Parathyroid adenoma (tissue), 2 donors: ENCODE results near the gene LRRN4CL.
"Not testable (repeated sequence)": the region's sequence is repeated elsewhere in the genome, so short reads cannot be mapped to it uniquely, and the experiment has no call there.

Source experiments
- H2AFZ ChIP-seq: fragments of 300-600 bp; sonication (generic); one replicate; pipeline ENCODE4 v1.7.0; 2017; ENCODE audit warnings: antibody characterized with exemption, mild to moderate bottlenecking
- H3K27ac ChIP-seq: fragments of 300-600 bp; sonication (generic); one replicate; pipeline ENCODE4 v1.7.0; 2017
- H3K27me3 ChIP-seq: fragments of 300-600 bp; sonication (generic); one replicate; pipeline ENCODE4 v1.7.0; 2017; ENCODE audit warnings: low read length; ENCODE audit not compliant: control insufficient read depth, insufficient read depth
- H3K36me3 ChIP-seq: fragments of 300-600 bp; sonication (generic); one replicate; pipeline ENCODE4 v1.7.0; 2017; ENCODE audit warnings: low read length; ENCODE audit not compliant: control insufficient read depth, insufficient read depth
- H3K4me1 ChIP-seq: fragments of 300-600 bp; sonication (generic); one replicate; pipeline ENCODE4 v1.7.0; 2017; ENCODE audit warnings: control low read depth
- H3K4me2 ChIP-seq: fragments of 300-600 bp; sonication (generic); one replicate; pipeline ENCODE4 v1.7.0; 2017; ENCODE audit warnings: low read length
- H3K4me3 ChIP-seq: fragments of 300-600 bp; sonication (generic); one replicate; pipeline ENCODE4 v1.7.0; 2017; ENCODE audit warnings: low read depth, low read length
- H3K79me2 ChIP-seq: fragments of 300-600 bp; sonication (generic); one replicate; pipeline ENCODE4 v1.7.0; 2017; ENCODE audit warnings: control low read depth
- H3K9ac ChIP-seq: fragments of 300-600 bp; sonication (generic); one replicate; pipeline ENCODE4 v1.7.0; 2017; ENCODE audit warnings: mild to moderate bottlenecking
- H3K9me3 ChIP-seq: fragments of 300-600 bp; sonication (generic); one replicate; pipeline ENCODE4 v1.7.0; 2017; ENCODE audit warnings: low read length; ENCODE audit not compliant: control insufficient read depth
- TF ChIP-seq, protein P1 (sequence below): fragments of 300-600 bp; sonication (generic); IDR thresholded peaks from one replicate; pipeline ENCODE4 v1.7.0; 2017; ENCODE audit warnings: antibody characterized with exemption, mild to moderate bottlenecking
- donor health status: primary hyperparathyroidism.

LRRN4CL gene

DNA sequence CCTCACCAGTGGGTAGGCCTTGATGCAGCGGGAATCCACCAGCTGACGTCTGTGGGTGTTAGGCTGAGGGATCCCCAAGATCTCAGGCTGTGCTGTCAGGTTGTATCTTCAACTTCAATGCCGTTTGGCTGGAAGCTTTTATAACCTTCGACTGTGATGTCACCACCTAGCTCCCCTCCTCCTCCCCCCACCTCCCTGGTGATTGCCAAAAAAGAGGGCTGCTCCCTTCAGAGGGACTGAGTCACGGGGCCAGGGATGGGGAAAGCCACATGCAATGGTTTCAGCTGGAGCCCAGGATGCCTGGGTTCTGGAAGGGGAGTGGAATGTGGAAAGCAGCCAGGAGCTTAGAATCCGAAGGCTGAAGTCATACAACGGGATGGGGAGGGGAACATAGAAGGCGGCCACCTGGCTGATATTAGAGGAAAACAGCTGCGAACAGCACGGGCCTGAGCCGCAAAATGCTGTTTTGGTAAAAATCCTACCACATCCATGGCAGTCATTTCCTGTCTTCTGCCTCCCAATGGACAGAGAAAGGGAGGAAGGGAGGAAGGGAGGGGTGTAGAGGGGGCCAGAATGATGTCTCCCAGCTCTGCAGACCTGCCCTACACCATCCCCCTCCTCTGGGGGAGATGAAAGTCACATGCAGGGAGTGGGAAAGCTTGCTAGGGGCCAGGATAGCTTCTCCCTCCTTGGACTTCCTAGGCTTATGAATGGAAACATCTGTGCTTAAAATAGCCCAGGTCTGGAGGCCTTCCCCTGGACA is at the start of gene LRRN4CL:
TSS of gene LRRN4CL (minus strand) at position 110 of the 763 bp plus-strand sequence. CDS start 1,022 bp downstream, outside the sequence.
- Histone ChIP-seq H3K27me3 (no peaks in the 10 kb centered on the region), H3K4me1 (no peaks in the 10 kb centered on the region), H3K27ac (no peak within 1 kb of the TSS), H3K79me2 (no peaks in the 10 kb centered on the region), H3K4me2 (no peak within 1 kb of the TSS), H3K9ac (no peak within 1 kb of the TSS), H2AFZ (no peak within 1 kb of the TSS), H3K9me3 (no peaks in the 10 kb centered on the region), H3K4me3 (no peak within 1 kb of the TSS), H3K36me3 (no peaks in the 10 kb centered on the region)
- TF ChIP-seq, protein P1, sequence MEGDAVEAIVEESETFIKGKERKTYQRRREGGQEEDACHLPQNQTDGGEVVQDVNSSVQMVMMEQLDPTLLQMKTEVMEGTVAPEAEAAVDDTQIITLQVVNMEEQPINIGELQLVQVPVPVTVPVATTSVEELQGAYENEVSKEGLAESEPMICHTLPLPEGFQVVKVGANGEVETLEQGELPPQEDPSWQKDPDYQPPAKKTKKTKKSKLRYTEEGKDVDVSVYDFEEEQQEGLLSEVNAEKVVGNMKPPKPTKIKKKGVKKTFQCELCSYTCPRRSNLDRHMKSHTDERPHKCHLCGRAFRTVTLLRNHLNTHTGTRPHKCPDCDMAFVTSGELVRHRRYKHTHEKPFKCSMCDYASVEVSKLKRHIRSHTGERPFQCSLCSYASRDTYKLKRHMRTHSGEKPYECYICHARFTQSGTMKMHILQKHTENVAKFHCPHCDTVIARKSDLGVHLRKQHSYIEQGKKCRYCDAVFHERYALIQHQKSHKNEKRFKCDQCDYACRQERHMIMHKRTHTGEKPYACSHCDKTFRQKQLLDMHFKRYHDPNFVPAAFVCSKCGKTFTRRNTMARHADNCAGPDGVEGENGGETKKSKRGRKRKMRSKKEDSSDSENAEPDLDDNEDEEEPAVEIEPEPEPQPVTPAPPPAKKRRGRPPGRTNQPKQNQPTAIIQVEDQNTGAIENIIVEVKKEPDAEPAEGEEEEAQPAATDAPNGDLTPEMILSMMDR, result no peak

DNA sequence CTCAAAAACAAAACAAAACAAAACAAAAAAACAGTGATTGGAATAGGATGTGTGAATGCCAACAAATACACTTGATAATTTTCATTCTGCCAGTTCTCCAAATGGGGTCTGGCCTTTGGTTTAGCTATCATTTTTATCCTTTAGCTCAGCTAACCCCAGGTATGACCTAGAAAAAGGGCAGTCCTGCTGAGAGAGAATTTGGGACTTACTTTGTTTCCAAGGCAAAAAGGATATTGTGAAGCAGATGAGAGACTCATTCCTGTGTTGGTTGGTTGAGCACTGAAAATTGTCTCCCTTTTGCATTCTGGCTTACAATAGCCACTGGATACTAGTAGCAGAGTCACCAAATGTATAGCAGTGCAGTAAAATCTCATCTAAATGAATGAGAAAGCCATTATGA is 47.9 kb upstream of the LRRN4CL start:
- no peak overlapping the region for H3K4me2 ChIP-seq
- no peaks in the 10 kb centered on the region for H3K9me3 ChIP-seq
- H3K4me1 ChIP-seq, result no peaks in the 10 kb centered on the region
- H3K9ac ChIP-seq, result no peak overlapping the region
- no peak overlapping the region for H3K27ac ChIP-seq
- H3K36me3 ChIP-seq, result no peaks in the 10 kb centered on the region
- H3K4me3 ChIP-seq, result no peak overlapping the region
- H2AFZ ChIP-seq, result no peak overlapping the region
- TF ChIP-seq, protein P1, result no peak
- peaks cover 6% of the 10 kb centered on the region for H3K79me2 ChIP-seq
- no peaks in the 10 kb centered on the region for H3K27me3 ChIP-seq

DNA sequence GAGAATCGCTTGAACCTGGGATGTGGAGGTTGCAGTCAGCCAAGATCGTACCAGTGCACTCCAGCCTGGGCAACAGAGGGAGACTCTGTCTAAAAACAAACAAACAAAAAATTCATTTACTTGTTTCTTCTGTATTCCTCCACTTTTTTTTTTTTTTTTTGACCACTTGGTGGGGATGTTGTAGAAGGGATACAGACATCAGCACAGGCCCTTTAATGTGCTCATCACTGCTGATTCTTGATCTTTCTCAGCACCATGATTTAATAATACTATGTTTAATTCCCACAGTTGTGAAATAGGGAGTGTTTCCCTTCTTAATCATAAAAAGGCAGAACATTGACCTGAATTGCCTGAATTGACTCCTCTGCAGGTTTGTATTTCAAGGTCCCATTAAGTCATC is 43.5 kb upstream of the LRRN4CL start:
- TF ChIP-seq, protein P1, result no peak
- Histone ChIP-seq H2AFZ (no peak overlapping the region), H3K9me3 (no peaks in the 10 kb centered on the region), H3K9ac (no peak overlapping the region), H3K4me1 (peaks cover 3% of the 10 kb centered on the region), H3K27me3 (no peaks in the 10 kb centered on the region), H3K4me3 (no peak overlapping the region), H3K27ac (no peak overlapping the region), H3K79me2 (peaks cover 16% of the 10 kb centered on the region), H3K36me3 (no peaks in the 10 kb centered on the region), H3K4me2 (no peak overlapping the region)

DNA sequence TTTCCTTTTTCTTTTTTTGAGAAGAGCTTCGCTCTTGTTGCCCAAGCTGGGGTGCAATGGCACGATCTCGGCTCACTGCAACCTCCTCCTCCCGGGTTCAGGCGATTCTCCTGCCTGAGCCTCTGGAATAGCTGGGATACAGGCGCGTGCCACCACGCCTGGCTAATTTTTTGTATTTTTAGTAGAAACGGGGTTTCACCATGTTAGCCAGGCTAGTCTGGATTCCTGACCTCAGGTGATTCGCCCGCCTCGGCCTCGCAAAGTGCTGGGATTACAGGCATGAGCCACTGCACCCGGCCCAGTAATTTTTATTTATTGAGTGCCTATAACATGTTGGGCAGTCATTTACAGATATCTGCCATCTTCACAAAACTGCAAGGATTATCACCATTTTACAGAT is 40.7 kb upstream of the LRRN4CL start:
- not testable (repeated sequence) for H3K27me3 ChIP-seq, H3K9me3 ChIP-seq, H3K36me3 ChIP-seq, H3K4me3 ChIP-seq, H2AFZ ChIP-seq, H3K27ac ChIP-seq, H3K9ac ChIP-seq, H3K4me1 ChIP-seq, H3K4me2 ChIP-seq
- H3K79me2 ChIP-seq, result peaks cover 23% of the 10 kb centered on the region

DNA sequence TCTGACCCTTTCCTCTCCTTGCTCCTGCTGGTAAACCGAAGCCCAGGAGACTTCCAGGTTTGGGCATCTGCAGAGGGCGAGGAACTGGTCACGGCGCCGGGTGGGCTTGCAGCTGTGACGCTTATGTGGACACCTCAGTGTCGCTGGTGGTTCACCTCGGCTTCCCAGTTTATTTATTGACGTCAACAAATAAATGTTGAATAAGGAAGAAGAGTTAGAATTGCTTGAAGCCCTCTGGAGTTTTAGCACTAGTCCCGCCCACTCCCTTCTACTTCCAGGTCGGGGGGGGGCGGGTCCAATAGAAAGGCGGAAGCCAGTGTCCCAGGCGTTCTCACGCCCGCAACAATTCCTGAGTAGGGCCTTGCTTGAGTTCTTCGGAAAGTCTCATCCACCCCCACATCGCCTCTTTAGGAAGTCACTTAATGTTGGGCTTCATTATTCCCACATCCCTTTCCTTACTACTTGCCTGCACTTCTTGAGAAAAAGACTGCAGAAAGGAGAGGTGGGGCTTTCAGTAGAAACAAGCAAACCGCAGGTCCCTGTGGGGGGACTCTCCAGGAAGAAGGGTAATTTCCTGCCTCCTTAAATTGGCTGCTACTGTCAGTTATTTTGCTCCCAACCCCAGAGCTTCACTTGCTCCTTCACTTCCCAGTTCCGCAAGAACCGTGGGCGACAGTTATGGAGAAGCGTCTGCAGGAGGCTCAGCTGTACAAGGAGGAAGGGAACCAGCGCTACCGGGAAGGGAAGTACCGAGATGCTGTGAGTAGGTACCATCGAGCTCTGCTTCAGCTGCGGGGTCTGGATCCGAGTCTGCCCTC is 39.0 kb upstream of the LRRN4CL start, which contains the start of gene TTC9C:
TSS of gene TTC9C (plus strand) at position 316 of the 818 bp plus-strand sequence. CDS start at position 679, 363 bp downstream.
- Histone ChIP-seq H3K79me2 (peaks cover 32% of the 10 kb centered on the region), H3K9me3 (no peaks in the 10 kb centered on the region), H3K4me1 (peaks cover 9% of the 10 kb centered on the region), H3K4me3 (peak within 1 kb of the TSS; percentile 88), H3K27ac (peak within 1 kb of the TSS; percentile 94), H3K9ac (peak within 1 kb of the TSS; percentile 28), H3K27me3 (no peaks in the 10 kb centered on the region), H3K4me2 (peak within 1 kb of the TSS; percentile 94), H3K36me3 (no peaks in the 10 kb centered on the region), H2AFZ (peak within 1 kb of the TSS; percentile 88)
- TF ChIP-seq, protein P1, result no peak
